Measurements from ENCODE around the gene RELT.

Gene RELT

DNA sequence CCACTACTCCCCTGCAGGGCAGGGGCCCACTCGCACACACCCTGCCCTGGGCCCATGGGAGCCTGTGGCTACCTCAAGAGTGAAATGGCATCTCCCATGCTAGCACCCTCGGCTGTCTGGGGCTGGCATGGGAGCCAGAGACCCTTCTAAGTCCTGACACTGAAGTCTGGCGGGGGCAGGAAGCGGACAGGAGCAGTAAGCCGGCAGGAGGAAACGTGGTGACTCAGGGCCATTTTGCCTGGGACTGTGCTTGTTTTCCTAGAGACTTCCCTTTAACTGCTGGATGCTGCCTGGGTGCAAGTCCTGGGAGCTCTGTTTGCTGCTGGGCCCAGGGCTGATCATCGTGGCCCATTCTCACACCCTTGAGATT is 16.8 kb downstream of the RELT start:
- H3K27ac ChIP-seq, result no peak overlapping the region
- no peak for TF ChIP-seq ZFX (IDR thresholded peaks at IDR 0.05)
- TF ChIP-seq, protein P1, sequence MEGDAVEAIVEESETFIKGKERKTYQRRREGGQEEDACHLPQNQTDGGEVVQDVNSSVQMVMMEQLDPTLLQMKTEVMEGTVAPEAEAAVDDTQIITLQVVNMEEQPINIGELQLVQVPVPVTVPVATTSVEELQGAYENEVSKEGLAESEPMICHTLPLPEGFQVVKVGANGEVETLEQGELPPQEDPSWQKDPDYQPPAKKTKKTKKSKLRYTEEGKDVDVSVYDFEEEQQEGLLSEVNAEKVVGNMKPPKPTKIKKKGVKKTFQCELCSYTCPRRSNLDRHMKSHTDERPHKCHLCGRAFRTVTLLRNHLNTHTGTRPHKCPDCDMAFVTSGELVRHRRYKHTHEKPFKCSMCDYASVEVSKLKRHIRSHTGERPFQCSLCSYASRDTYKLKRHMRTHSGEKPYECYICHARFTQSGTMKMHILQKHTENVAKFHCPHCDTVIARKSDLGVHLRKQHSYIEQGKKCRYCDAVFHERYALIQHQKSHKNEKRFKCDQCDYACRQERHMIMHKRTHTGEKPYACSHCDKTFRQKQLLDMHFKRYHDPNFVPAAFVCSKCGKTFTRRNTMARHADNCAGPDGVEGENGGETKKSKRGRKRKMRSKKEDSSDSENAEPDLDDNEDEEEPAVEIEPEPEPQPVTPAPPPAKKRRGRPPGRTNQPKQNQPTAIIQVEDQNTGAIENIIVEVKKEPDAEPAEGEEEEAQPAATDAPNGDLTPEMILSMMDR (conservative IDR thresholded peaks at IDR 0.05), result no peak

DNA sequence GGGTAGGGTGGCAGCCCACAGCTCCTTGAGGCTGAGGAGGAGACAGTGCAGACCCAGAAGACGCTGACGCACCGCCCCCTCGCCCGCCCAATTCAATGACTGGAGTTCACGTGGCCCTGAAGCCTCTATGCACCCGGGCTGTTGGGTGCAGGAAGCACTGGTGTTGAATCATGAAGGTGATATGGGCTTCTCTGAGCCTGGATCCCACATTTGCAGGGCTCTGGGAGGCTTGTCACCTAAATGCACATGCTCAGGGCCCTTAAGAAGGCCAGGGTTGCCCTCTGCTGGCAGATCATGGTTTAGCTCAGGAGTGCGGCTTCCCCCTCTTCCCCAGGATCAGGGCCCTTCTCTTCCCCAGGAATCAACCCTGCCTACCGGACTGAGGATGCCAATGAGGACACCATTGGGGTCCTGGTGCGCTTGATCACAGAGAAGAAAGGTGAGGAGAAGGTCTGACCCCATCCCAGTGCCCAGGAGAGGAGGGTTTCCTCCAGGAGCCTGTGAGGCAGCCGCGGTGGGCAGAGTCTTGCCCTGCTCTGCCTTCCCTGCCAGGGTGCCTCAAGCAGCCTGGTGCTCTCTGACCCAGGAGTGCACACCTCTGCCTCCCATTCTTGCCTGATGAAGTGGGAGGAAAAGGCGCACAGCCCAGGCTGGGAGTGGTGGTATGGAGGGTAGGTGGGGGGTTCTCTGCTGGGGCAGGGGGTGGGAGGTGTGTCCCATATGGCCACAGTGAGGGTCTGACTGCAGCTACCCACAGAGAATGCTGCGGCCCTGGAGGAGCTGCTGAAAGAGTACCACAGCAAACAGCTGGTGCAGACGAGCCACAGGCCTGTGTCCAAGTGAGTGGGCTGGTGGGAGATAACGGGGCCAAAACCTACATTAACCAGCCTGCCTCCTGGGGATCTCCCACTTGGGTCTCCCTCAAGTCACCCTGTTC is 17.5 kb downstream of the RELT start:
- no peak for TF ChIP-seq ZFX (IDR thresholded peaks at IDR 0.05)
- TF ChIP-seq, protein P1 (conservative IDR thresholded peaks at IDR 0.05), result peak; percentile 89
- no peak overlapping the region for H3K27ac ChIP-seq

DNA sequence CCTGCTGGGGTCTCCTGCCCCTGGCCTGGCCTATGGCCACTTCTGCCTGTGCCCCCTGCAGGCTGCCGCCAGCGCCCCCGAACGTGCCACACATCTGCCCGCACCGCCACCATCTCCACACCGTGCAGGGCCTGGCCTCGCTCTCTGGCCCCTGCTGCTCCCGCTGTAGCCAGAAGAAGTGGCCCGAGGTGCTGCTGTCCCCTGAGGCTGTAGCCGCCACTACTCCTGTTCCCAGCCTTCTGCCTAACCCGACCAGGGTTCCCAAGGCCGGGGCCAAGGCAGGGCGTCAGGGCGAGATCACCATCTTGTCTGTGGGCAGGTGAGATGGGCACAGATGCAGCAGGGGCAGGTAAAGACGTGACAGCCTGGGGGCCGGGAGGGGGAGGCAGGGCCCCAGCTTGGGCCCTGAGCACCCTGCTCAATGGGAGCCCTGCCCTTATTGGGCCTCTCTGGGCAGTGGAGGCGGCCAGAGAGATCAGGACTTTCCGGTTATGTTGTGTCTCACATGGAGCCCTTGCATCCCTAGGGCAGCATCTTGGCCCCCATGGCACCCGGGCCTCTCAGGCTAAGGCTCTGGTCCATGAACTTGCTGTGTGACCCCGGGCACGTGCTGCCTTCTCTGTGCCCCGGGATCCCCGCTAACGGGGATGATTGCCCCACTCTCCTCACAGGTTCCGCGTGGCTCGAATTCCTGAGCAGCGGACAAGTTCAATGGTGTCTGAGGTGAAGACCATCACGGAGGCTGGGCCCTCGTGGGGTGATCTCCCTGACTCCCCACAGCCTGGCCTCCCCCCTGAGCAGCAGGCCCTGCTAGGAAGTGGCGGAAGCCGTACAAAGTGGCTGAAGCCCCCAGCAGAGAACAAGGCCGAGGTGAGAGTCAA is 18.5 kb downstream of the RELT start:
- TF ChIP-seq, protein P1 (conservative IDR thresholded peaks at IDR 0.05), result no peak
- TF ChIP-seq ZFX (IDR thresholded peaks at IDR 0.05), result no peak
- H3K27ac ChIP-seq, result no peak overlapping the region

DNA sequence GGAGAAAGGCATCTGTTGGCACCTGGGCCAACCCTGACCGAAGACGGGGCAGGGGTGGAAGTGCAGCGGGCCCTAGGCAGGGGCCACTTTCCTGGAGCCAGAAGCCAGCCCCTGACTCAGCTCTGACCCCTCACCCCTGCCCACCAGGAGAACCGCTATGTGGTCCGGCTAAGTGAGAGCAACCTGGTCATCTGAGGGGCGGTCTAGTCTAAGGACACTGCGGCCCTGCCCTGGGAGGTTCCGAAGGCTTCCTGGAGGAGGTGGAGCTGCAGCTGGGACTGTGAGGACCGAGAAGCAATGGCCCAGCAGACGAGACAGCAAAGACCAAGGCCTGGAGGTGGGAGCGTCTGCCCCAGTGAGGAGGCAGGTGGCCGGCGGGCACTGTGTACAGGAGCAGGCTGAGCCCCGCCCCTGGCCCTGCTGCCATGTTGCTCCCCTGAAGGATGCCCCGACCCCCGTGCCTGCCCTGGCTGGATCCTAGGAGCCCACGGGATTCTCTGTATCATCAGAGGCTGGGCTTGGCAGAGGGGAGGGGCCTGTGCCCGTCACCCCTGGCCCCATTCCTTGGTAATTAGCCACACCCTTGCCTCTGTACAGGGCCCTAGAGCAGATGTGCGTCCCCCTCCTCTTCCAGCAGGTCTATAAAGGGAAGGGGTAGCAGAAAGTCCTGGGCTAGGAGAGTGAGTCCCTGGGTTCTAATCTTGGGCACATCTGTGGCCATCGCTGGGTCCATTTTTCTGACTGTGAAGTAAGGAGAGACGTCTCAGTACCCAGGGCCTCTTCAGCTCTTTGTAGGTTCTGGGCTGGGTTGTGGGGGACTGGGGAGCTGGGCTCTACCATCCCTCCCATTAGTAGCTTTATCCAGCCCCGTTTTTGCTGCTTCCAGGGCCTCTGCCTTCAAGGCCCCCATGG is 19.4 kb downstream of the RELT start:
- no peak overlapping the region for H3K27ac ChIP-seq
- TF ChIP-seq, protein P1 (conservative IDR thresholded peaks at IDR 0.05), result no peak
- TF ChIP-seq ZFX (IDR thresholded peaks at IDR 0.05), result no peak

DNA sequence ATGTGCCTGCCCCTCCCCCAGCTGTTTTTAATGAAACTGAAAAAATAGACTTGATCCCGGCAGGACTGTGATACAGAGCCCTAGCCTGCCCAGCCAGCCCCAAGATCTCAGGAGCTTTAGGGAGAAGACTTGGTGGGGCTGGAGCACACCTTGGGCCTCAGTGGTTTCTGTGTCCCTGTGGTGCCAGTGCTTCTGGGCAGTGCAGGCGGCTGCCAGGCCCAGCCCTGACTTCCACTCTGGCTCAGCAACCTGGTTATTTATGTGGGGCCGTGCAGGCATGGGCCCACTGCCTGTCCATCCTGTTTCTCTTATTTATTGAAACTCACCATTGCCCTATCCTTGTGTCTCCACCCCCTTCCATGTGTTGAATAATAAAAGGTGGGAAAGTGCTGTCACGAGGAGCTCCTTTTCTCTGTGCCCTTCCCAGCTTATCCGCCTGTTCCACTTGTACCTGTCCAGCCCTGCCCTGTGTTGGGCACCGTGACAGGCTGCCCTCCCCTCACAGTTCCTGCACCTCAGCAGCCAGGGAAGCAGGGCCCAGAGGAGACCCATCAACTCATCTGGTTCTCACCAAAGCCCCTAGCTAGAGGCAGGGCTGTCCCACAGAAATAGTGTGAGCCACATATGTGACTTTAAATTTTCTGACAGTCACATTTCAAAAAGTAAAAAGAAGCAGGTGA is 20.2 kb downstream of the RELT start:
- H3K27ac ChIP-seq, result no peak overlapping the region
- TF ChIP-seq, protein P1 (conservative IDR thresholded peaks at IDR 0.05), result no peak
- no peak for TF ChIP-seq ZFX (IDR thresholded peaks at IDR 0.05)

DNA sequence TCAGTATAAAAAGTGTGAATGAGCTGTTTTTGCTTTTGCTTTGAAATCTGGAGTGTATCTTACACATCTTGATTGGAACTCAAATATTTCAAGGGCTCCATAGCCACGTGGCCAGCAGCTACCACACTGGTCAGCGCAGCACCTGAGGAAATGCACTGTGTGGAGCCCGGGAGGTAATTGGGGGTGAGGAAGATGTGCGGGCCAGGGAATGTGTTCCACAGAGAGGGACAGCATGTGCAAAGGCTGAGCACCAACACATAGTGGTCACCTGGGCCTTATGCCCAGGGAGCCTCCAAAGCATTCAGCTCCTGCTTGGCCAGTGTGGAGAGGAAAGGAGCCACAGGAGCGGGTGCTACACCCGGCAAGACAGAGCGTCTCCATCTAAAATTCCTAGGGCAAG is 20.8 kb downstream of the RELT start:
- no peak for TF ChIP-seq ZFX (IDR thresholded peaks at IDR 0.05)
- TF ChIP-seq, protein P1 (conservative IDR thresholded peaks at IDR 0.05), result no peak

More for the DNA sequence above, 20.8 kb downstream of the RELT start:
- H3K27ac ChIP-seq, result no peak overlapping the region

All from C4-2B (cell line).